Nephron progenitor cell (in vitro differentiated cells): ENCODE measurements around the gene SLC36A4.

Source experiments
- DNase-seq: peaks from one replicate; pipeline ENCODE4 v3.0.0; 2021
- H3K27ac Mint-ChIP-seq: 2 replicates; pipeline ENCODE4 v1.8.0; 2021; ENCODE audit warnings: mild to moderate bottlenecking, moderate library complexity, mixed read lengths
- H3K27me3 Mint-ChIP-seq: 2 replicates; pipeline ENCODE4 v1.8.0; 2021; ENCODE audit warnings: mild to moderate bottlenecking, low read depth, mixed read lengths; ENCODE audit not compliant: poor library complexity
- H3K36me3 Mint-ChIP-seq: 2 replicates; pipeline ENCODE4 v1.8.0; 2021; ENCODE audit warnings: low read depth, mixed read lengths
- H3K4me1 Mint-ChIP-seq: 2 replicates; pipeline ENCODE4 v1.8.0; 2021; ENCODE audit warnings: mixed read lengths
- H3K4me3 Mint-ChIP-seq: 2 replicates; pipeline ENCODE4 v1.8.0; 2021; ENCODE audit warnings: mild to moderate bottlenecking, moderate library complexity, mixed read lengths
- H3K9me3 Mint-ChIP-seq: 2 replicates; pipeline ENCODE4 v1.8.0; 2021; ENCODE audit warnings: mild to moderate bottlenecking, moderate library complexity, mixed read lengths
- CTCF ChIP-seq: fragments of 200-600 bp; sonication (generic); IDR thresholded peaks from 2 replicates; pipeline ENCODE4 v1.5.0; 2021; ENCODE audit warnings: antibody characterized with exemption

Gene SLC36A4

GRCh38 chr11:93122535-93123235, 75.1 kb downstream of the SLC36A4 start:
- Mint-ChIP-seq H3K4me3 (no peak overlapping the region), H3K9me3 (peaks cover under 1% of the 10 kb centered on the region), H3K4me1 (peaks cover 4% of the 10 kb centered on the region), H3K27ac (no peak overlapping the region), H3K27me3 (peaks cover 3% of the 10 kb centered on the region), H3K36me3 (no peaks in the 10 kb centered on the region)
- no peak for DNase-seq
- TF ChIP-seq CTCF = no peak

- TF ChIP-seq CTCF = no peak
- H3K27me3 Mint-ChIP-seq = peaks cover 9% of the 10 kb centered on the region
- peaks cover 20% of the 10 kb centered on the region for H3K4me1 Mint-ChIP-seq
- no peak overlapping the region for H3K27ac Mint-ChIP-seq
- no peaks in the 10 kb centered on the region for H3K36me3 Mint-ChIP-seq
- no peak for DNase-seq
- H3K4me3 Mint-ChIP-seq = no peak overlapping the region
- peaks cover 3% of the 10 kb centered on the region for H3K9me3 Mint-ChIP-seq
These were observed 79.5 kb downstream of the SLC36A4 start for GRCh38 chr11:93118276-93118675.

DNA sequence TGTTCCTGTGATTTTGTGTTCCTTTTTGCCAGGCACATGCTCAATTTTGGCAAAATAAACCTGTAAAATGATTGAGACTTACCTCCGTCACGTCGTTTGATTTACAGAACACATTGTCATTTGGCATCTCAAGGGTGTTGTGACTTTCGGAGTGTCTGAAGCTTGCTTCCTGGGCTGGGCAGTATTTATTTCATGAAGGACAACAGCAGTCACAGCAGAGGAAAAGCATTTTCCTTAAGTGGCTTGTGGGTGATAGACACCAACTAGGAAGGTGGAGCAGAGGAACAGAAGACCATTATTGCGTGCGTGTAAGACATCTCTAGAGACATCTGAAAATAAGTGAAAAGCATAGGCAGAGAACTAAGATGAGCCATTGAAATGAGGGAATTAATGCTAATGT, 80.2 kb downstream of the SLC36A4 start:
- DNase-seq = no peak
- H3K9me3 Mint-ChIP-seq = peaks cover 3% of the 10 kb centered on the region
- peaks cover 9% of the 10 kb centered on the region for H3K27me3 Mint-ChIP-seq
- no peak for TF ChIP-seq CTCF
- H3K27ac Mint-ChIP-seq = no peak overlapping the region
- H3K36me3 Mint-ChIP-seq = no peaks in the 10 kb centered on the region
- peaks cover 26% of the 10 kb centered on the region for H3K4me1 Mint-ChIP-seq
- H3K4me3 Mint-ChIP-seq = peak overlapping the region; percentile 2

DNA sequence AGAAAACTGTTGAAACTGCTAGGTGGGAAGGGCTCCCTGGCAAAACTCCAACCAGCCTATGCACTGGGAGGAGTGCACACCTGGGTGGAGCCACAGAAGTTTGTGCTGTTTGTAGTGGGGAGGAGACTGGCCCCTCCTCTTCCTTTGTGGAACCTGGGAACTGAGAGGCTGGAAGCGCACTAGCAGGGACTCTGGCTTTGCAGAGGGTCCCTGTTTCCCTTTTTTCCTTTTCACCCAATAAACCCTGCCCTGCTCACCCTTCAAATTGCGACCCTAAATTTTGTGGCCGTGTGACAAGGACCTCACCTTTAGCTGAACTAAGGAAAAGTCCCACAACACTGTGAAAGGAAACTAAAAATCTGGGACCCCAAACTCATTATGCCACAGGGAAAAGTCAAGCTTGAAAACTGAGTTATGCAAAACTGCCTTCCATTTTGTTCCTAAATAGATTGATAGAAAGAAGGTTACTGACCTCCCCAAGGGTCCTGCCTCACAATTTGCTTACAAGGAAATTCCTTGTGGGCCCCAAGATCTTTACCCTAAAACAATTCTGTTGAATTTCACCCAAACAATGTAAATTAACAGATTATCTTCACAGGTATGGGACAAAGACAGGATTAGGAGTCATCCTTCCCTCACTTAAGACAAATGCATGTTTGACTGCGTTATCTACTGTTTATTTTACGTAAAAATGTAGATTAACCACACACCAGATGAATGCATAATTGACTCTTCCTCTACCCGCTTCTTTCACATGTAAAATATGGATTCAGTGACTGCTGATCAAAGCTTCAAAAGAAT, 81.0 kb downstream of the SLC36A4 start:
- Mint-ChIP-seq H3K27me3 (peaks cover 9% of the 10 kb centered on the region), H3K4me3 (peak overlapping the region; percentile 2), H3K4me1 (peaks cover 31% of the 10 kb centered on the region), H3K36me3 (no peaks in the 10 kb centered on the region), H3K27ac (no peak overlapping the region), H3K9me3 (peaks cover 3% of the 10 kb centered on the region)
- no peak for DNase-seq
- TF ChIP-seq CTCF = no peak

DNA sequence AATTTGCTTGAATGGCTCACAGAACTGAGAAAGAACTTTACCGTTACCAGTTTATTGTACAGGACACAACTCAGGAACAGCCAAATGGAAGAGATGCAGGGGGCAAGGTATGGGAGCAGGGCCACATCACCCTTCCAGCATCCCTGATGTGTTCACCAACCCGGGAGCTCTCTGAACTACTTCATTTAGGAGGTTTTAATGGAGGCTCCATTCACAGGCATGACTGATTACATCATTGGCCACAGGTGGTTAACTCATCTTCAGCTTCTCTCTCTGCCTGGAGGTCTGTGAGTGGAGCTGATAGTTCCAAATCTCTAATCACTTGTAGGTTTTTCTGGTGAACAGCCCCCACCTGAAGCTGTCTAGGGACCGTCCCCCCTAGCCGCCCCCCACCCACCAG, 83.5 kb downstream of the SLC36A4 start:
- no peak for TF ChIP-seq CTCF
- H3K4me1 Mint-ChIP-seq = peaks cover 31% of the 10 kb centered on the region
- H3K27ac Mint-ChIP-seq = no peak overlapping the region
- peaks cover 11% of the 10 kb centered on the region for H3K36me3 Mint-ChIP-seq
- H3K9me3 Mint-ChIP-seq = peaks cover 24% of the 10 kb centered on the region
- DNase-seq = no peak
- H3K27me3 Mint-ChIP-seq = peaks cover 6% of the 10 kb centered on the region
- no peak overlapping the region for H3K4me3 Mint-ChIP-seq
